Retina (tissue), 1 donor: ENCODE measurements around the gene JAK1.
"Not testable (repeated sequence)": the region's sequence is repeated elsewhere in the genome, so short reads cannot be mapped to it uniquely, and the experiment has no call there.

Source experiments
- DNase-seq: peaks from one replicate; pipeline ENCODE4 v3.0.0-alpha.2; 2016

The JAK1 gene

GRCh38 chr1:64829411-64830029, 136.8 kb downstream of the JAK1 start:
- DNase-seq = no peak

GRCh38 chr1:64828829-64829228, 137.5 kb downstream of the JAK1 start:
- no peak for DNase-seq

GRCh38 chr1:64826991-64827390, 139.4 kb downstream of the JAK1 start:
- DNase-seq = no peak

- DNase-seq = peak; percentile 76
Measured at GRCh38 chr1:64823691-64824476, 142.5 kb downstream of the JAK1 start.

GRCh38 chr1:64822621-64823020, 143.7 kb downstream of the JAK1 start:
- DNase-seq = no peak

GRCh38 chr1:64820572-64820971, 145.8 kb downstream of the JAK1 start:
- DNase-seq = not testable (repeated sequence)

- not testable (repeated sequence) for DNase-seq
Measured at GRCh38 chr1:64817364-64817763, 149.0 kb downstream of the JAK1 start.

GRCh38 chr1:64814427-64814826, 151.9 kb downstream of the JAK1 start:
- no peak for DNase-seq

GRCh38 chr1:64811131-64811530, 155.2 kb downstream of the JAK1 start:
- no peak for DNase-seq

- DNase-seq = no peak
Measured at GRCh38 chr1:64810001-64810400, 156.3 kb downstream of the JAK1 start.

- no peak for DNase-seq
Measured at GRCh38 chr1:64809309-64809708, 157.0 kb downstream of the JAK1 start.

GRCh38 chr1:64801851-64802523, 164.4 kb downstream of the JAK1 start:
- DNase-seq = no peak

GRCh38 chr1:64798872-64799271, 167.5 kb downstream of the JAK1 start:
- DNase-seq = no peak

- DNase-seq = no peak
Measured at GRCh38 chr1:64790832-64791487, 175.4 kb downstream of the JAK1 start.
